Osteoblast (primary cell): ENCODE data around the gene TMEM240. TPM values are rescaled to one million over a fixed set of nuclear protein-coding genes. Genes with fewer than 3 reads are reported as not detected.

Experiments used
- DNase-seq: peaks from one replicate; pipeline ENCODE4 v3.0.0; 2011; ENCODE audit warnings: low spot score, mixed read lengths; ENCODE audit not compliant: insufficient read length; ENCODE audit errors: missing footprints
- H2AFZ ChIP-seq: 2 replicates; pipeline ENCODE4 v1.6.0; 2011; ENCODE audit warnings: mild to moderate bottlenecking, low read length
- H3K27ac ChIP-seq: 2 replicates; pipeline ENCODE4 v1.5.1; 2011; ENCODE audit warnings: mild to moderate bottlenecking, low read depth, low read length, moderate library complexity
- H3K27me3 ChIP-seq: 2 replicates; pipeline ENCODE4 v1.6.0; 2012; ENCODE audit warnings: mild to moderate bottlenecking, control low read depth, inconsistent platforms, low read length, moderate library complexity; ENCODE audit not compliant: insufficient read depth
- H3K36me3 ChIP-seq: 2 replicates; pipeline ENCODE4 v1.5.1; 2011; ENCODE audit warnings: mild to moderate bottlenecking, low read length, control low read depth, moderate library complexity; ENCODE audit not compliant: insufficient read depth
- H3K4me1 ChIP-seq: 2 replicates; pipeline ENCODE4 v1.5.1; 2011; ENCODE audit warnings: mild to moderate bottlenecking, low read length, control low read depth, moderate library complexity; ENCODE audit not compliant: insufficient read depth
- H3K4me2 ChIP-seq: 2 replicates; pipeline ENCODE4 v1.6.0; 2011; ENCODE audit warnings: mild to moderate bottlenecking, low read length; ENCODE audit not compliant: insufficient read depth
- H3K4me3 ChIP-seq: fragments of 200-600 bp; sonication (generic); 3 replicates; pipeline ENCODE4 v1.5.1; 2012; ENCODE audit warnings: mild to moderate bottlenecking, low read length, inconsistent platforms; ENCODE audit not compliant: insufficient read depth
- H3K79me2 ChIP-seq: 2 replicates; pipeline ENCODE4 v1.6.0; 2012; ENCODE audit warnings: mild to moderate bottlenecking, low read length, control low read depth, inconsistent platforms; ENCODE audit not compliant: insufficient read depth
- H3K9me3 ChIP-seq: 2 replicates; pipeline ENCODE4 v1.5.1; 2011; ENCODE audit warnings: low read depth, low read length, control low read depth
- H4K20me1 ChIP-seq: 2 replicates; pipeline ENCODE4 v1.6.0; 2012; ENCODE audit warnings: mild to moderate bottlenecking, low read length, control low read depth; ENCODE audit not compliant: insufficient read depth
- CTCF ChIP-seq: IDR thresholded peaks from 2 replicates; pipeline ENCODE4 v1.5.1; 2011; ENCODE audit warnings: mild to moderate bottlenecking, low read depth, low read length, moderate library complexity; ENCODE audit errors: extremely low read depth
- total RNA-seq: library from RNA; depleted of rRNA; stranded (reverse); fragments of >200 nt; gene quantifications from 2 replicates; pipeline ENCODE4 v1.2.3, GENCODE V29; 2012

Gene TMEM240
- total RNA-seq, 1 donor, result 1.8 TPM

- TF ChIP-seq CTCF, result no peak
- Histone ChIP-seq H3K27me3 (no peaks in the 10 kb centered on the region), H3K36me3 (peaks cover 22% of the 10 kb centered on the region), H3K4me3 (no peak overlapping the region), H3K9me3 (no peaks in the 10 kb centered on the region), H3K79me2 (peaks cover 2% of the 10 kb centered on the region), H3K27ac (no peak overlapping the region), H3K4me1 (no peaks in the 10 kb centered on the region), H3K4me2 (no peak overlapping the region), H2AFZ (no peak overlapping the region), H4K20me1 (no peaks in the 10 kb centered on the region)
- peak; percentile 49 for DNase-seq
Observed at GRCh38 chr1:1531947-1532346, 8.5 kb downstream of the TMEM240 start.

GRCh38 chr1:1529936-1530335 is 10.5 kb downstream of the TMEM240 start:
- Histone ChIP-seq H3K27ac (no peak overlapping the region), H3K79me2 (peaks cover 2% of the 10 kb centered on the region), H3K36me3 (peaks cover 22% of the 10 kb centered on the region), H3K4me3 (no peak overlapping the region), H4K20me1 (no peaks in the 10 kb centered on the region), H3K27me3 (no peaks in the 10 kb centered on the region), H2AFZ (no peak overlapping the region), H3K9me3 (no peaks in the 10 kb centered on the region), H3K4me1 (no peaks in the 10 kb centered on the region), H3K4me2 (no peak overlapping the region)
- TF ChIP-seq CTCF, result no peak
- DNase-seq, result no peak

GRCh38 chr1:1529321-1529720 is 11.1 kb downstream of the TMEM240 start:
- Histone ChIP-seq H3K36me3 (peaks cover 22% of the 10 kb centered on the region), H3K27me3 (no peaks in the 10 kb centered on the region), H2AFZ (no peak overlapping the region), H3K4me1 (no peaks in the 10 kb centered on the region), H4K20me1 (no peaks in the 10 kb centered on the region), H3K9me3 (no peaks in the 10 kb centered on the region), H3K4me3 (no peak overlapping the region), H3K27ac (no peak overlapping the region), H3K4me2 (no peak overlapping the region), H3K79me2 (peaks cover 2% of the 10 kb centered on the region)
- peak; percentile 66 for DNase-seq
- TF ChIP-seq CTCF, result no peak

- DNase-seq, result peak; percentile 70
- H3K4me2 ChIP-seq, result no peak overlapping the region
- no peak for TF ChIP-seq CTCF
- no peaks in the 10 kb centered on the region for H3K9me3 ChIP-seq
- H3K36me3 ChIP-seq, result peaks cover 22% of the 10 kb centered on the region
- no peaks in the 10 kb centered on the region for H3K4me1 ChIP-seq
- H3K27ac ChIP-seq, result no peak overlapping the region
- H2AFZ ChIP-seq, result no peak overlapping the region
- H3K4me3 ChIP-seq, result no peak overlapping the region
- H3K79me2 ChIP-seq, result peaks cover 2% of the 10 kb centered on the region
- no peaks in the 10 kb centered on the region for H3K27me3 ChIP-seq
- no peaks in the 10 kb centered on the region for H4K20me1 ChIP-seq
Observed at GRCh38 chr1:1528301-1529267, 11.8 kb downstream of the TMEM240 start.
